ENCODE data around the gene EFNA4. TPM values are rescaled to one million over a fixed set of nuclear protein-coding genes. Genes with fewer than 3 reads are reported as not detected.

The EFNA4 gene
- total RNA-seq, 1 experiment from 2014 or later, result 11.8 TPM

GRCh38 chr1:155035936-155036335 is 27.6 kb upstream of the EFNA4 start:
- Histone ChIP-seq H3K23ac (ENCODE audit: insufficient read length, low read depth, low read length) (no peak overlapping the region), H3K79me2 (ENCODE audit: insufficient read depth, low read length) (no peaks in the 10 kb centered on the region), H3K18ac (ENCODE audit: insufficient read length, low read depth, low read length) (no peak overlapping the region), H2BK15ac (ENCODE audit: low read depth, low read length) (no peak overlapping the region), H3K9me3 (ENCODE audit: control insufficient read depth, low read depth, low read length) (no peaks in the 10 kb centered on the region), H2BK120ac (ENCODE audit: low read depth, low read length, poor library complexity, severe bottlenecking) (no peak overlapping the region), H3K9ac (ENCODE audit: extremely low read depth, insufficient read length, low read length) (no peak overlapping the region), H3T11ph (ENCODE audit: low read length) (no peak overlapping the region), H4K91ac (ENCODE audit: insufficient read length, low read depth, low read length) (no peak overlapping the region), H3K4me1 (ENCODE audit: insufficient read depth, low read length) (no peaks in the 10 kb centered on the region), H2BK12ac (ENCODE audit: insufficient read length, low read depth, low read length) (no peak overlapping the region), H3K27me3 (ENCODE audit: insufficient read depth, low read length) (no peaks in the 10 kb centered on the region), H3K23me2 (ENCODE audit: insufficient read length, low read depth, low read length, poor library complexity, severe bottlenecking) (no peaks in the 10 kb centered on the region), H2AFZ (ENCODE audit: low read length) (no peak overlapping the region), H3K27ac (ENCODE audit: insufficient read length, low read depth, low read length) (no peak overlapping the region), H2BK20ac (ENCODE audit: low read depth, low read length, poor library complexity, severe bottlenecking) (no peak overlapping the region), H3K4me2 (ENCODE audit: insufficient read depth, insufficient read length, low read length) (no peak overlapping the region), H3K4ac (ENCODE audit: low read depth, low read length) (no peak overlapping the region), H2AK5ac (ENCODE audit: insufficient read length, low read length) (no peak overlapping the region), H2BK5ac (ENCODE audit: insufficient read length, low read length) (no peak overlapping the region), H4K20me1 (ENCODE audit: control insufficient read depth, insufficient read depth, insufficient read length) (no peaks in the 10 kb centered on the region), H3K56ac (ENCODE audit: insufficient read length, low read depth, low read length) (no peak overlapping the region), H4K8ac (replicated peaks; ENCODE audit: insufficient read length, low read depth, low read length) (no peak overlapping the region), H3K14ac (ENCODE audit: insufficient read depth, low read length) (no peak overlapping the region), H4K5ac (ENCODE audit: insufficient read length, low read depth, low read length) (no peak overlapping the region), H3K79me1 (ENCODE audit: insufficient read depth, low read depth, low read length, poor library complexity, severe bottlenecking) (no peaks in the 10 kb centered on the region)
- H3K4me1 Mint-ChIP-seq, result peaks cover 3 to 6% of the 10 kb centered on the region in 2 experiments; a peak in 2 of 4 replicates
- DNase-seq, result no peak
- H3K27me3 Mint-ChIP-seq (ENCODE audit: low read depth), result peaks cover 44% of the 10 kb centered on the region
- no peaks in the 10 kb centered on the region for H3K9me3 Mint-ChIP-seq
- no peaks in the 10 kb centered on the region for H3K36me3 Mint-ChIP-seq (ENCODE audit: insufficient read depth in 1 of 3, low read depth in 3 of 3)
- H3K27ac Mint-ChIP-seq, result no peak overlapping the region
- TF ChIP-seq, protein P1, sequence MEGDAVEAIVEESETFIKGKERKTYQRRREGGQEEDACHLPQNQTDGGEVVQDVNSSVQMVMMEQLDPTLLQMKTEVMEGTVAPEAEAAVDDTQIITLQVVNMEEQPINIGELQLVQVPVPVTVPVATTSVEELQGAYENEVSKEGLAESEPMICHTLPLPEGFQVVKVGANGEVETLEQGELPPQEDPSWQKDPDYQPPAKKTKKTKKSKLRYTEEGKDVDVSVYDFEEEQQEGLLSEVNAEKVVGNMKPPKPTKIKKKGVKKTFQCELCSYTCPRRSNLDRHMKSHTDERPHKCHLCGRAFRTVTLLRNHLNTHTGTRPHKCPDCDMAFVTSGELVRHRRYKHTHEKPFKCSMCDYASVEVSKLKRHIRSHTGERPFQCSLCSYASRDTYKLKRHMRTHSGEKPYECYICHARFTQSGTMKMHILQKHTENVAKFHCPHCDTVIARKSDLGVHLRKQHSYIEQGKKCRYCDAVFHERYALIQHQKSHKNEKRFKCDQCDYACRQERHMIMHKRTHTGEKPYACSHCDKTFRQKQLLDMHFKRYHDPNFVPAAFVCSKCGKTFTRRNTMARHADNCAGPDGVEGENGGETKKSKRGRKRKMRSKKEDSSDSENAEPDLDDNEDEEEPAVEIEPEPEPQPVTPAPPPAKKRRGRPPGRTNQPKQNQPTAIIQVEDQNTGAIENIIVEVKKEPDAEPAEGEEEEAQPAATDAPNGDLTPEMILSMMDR (conservative IDR thresholded peaks at IDR 0.05), result no peak
- WGBS (ENCODE audit: extremely low coverage, insufficient read length, low lambda C conversion rate), result no CpG with 5 or more reads among the region's 2 CpGs
- H3K4me3 Mint-ChIP-seq, result no peak overlapping the region; a peak in 1 of 5 replicates

All from H9 (cell line).